ENCODE data around the gene PPRC1.

Gene PPRC1

DNA sequence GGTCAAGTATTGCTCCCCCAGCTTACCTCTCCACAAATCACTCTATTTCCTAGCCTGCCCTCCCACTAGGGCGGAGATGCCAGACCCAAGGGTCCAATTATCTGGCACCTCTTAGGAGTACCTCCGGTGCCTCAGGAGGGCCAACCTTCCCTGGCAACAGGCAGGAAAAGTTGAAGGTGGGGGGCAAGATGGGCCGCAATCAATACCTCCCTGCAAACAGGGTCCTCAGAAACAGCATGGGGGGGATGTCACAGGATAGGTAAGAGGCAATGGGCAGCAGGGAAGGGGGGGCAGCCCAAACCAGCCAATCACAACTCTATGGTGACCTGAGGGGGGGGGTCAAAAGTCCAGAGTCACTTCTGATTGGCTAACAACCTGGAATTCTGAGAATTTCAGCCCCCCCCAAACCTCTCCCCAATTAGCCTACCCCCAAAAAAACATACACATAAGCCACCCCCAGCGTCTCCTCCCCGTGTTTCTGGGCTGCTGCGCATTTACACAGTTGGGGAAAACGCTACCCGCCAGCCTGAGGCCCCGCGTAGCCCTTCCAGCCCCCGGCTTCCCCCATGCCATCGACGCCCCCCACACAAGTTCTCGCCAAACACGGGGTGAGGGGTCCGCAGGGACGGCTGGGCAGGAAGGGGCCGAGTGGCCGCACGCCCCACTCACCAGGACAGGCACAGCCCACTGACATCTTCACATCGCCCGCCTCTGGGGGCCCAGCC lies 13.3 kb upstream of the PPRC1 start:
- DNase-seq (ENCODE audit: low read depth in 2 of 2) = peak; percentile 70 to 72

DNA sequence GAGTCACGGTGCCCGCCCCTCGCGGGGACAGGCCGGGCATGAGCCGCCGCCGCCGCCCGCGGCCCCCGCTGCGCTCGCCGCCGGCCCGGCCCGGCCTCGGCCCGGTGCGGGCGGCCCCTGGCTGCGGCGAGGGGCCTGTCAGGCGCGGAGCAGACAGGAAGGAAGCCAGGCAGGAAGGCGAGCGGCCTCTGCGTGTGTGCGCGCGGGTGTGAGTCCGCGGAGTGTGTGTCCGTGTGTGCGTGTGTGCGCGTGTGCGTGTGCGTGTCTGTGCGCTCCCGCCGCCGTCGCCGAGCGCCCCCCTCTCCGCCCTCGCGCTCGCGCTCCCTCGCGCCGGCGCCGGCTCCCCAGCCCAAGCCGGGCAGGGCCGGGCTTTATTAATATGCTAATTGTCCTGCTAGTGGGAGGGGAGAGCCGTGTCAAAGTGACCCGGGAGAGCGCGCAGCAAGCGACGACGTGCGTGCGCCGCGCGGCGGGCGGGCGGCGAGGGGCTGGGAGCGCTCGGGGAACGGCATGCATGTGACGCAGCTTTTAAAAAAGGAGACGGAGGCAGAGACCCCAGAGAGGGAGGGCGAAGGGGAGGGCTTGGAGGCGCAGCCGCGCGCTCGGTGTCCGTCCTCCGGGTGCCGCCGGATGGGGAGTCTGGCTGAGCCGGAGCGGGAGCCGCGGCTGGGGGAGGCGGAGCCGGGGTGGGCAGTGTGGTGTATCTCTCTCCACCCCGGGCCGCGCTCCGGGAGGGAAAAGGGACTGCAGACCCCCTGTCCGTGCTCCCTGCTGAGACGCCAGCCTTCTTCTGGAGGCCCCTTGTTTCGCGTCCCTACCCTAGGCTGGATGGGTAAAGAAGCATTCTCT lies 12.5 kb upstream of the PPRC1 start, which contains the start of gene LDB1:
TSS of gene LDB1 (minus strand) at position 227 of the 849 bp plus-strand sequence. CDS start 258 bp downstream, outside the sequence.
- peak; percentile 64 to 66 for DNase-seq (ENCODE audit: low read depth in 2 of 2)

DNA sequence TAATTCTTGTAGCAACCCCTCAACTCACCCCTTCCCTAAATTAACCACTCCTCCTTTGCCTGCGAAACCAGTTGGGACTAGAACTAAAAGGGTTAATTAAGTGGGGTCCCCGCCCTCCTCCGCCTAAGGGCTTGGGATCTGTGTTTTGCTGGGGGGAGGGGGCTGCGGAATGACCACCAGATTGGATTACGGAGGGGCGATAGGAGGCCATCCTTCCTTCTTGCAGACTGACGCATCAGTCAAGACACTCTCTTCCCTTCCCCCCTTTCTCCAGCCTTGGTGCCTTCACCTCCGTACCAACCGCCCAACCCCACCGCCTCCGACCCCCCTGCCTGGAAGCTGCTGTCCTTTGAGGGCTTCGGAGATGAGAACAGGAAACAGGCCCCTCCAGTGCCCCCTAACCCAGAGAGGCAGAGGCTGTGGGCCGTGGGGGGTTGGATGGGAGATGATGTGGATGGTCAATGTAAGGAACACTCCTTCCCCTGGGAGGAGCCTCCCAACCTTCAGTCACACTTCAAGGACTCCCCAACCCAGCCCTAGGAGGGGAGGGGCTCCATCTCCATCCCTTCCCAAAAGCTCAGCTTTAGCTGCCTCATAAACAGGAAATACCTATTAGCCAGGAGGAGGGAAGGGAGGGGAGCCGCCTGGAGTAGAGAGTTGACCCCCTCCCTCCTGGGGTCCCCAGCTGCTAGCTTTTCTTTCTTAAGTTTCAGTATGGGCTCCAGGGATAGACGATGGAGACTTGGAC lies 11.7 kb upstream of the PPRC1 start:
- peak; percentile 89 to 91 for DNase-seq (ENCODE audit: low read depth in 2 of 2)

DNA sequence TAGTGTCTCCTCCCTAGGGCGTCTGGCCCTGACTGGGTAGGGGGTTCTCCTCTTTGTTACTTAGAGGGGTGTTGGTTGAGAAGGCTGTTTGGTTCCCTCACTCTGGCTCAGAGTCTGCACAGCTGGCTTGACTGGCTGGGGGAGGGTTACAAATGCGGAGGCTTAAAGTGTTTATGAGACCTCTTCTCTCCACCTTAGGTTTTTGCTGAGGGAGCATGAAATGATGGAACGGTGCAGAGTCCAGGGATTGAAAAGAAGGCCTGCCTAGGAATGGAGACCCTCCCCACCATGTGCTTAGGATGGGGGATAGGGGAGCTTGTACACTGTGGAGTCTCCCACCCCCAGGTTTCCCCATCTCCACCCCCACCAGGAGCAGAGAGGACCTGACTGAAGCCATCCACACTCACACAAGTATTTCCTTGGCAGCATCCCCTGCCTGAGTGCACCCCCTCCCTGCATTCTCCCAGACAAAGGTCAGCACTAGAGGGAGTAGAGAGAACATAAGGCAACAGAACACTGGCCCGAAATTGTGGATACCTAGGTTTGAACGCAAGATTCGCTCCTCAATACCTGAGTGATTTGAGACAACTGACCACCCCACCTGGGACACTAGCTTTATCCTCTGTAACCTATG lies 11.0 kb upstream of the PPRC1 start:
- DNase-seq (ENCODE audit: low read depth in 2 of 2) = peak; percentile 55 to 57

DNA sequence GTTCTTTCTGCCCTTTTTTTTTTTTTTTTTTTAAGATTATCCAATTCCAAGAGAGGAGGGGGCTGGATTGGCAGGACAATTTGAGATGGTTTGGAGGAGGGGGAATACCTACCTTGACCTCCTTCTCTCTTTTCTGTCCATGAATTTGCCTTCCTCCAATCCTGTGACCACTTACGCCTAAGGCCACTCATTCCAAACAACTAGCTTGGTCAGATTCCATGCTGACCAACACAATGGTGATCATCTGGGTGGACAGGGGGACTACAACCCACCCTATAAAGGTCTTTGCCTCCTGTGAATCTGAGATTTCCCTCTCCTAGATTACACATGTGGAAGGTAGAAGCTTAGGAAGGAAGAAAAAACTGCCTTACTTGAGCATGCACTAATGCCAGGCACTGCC lies 10.4 kb upstream of the PPRC1 start:
- DNase-seq (ENCODE audit: low read depth in 2 of 2) = no peak

DNA sequence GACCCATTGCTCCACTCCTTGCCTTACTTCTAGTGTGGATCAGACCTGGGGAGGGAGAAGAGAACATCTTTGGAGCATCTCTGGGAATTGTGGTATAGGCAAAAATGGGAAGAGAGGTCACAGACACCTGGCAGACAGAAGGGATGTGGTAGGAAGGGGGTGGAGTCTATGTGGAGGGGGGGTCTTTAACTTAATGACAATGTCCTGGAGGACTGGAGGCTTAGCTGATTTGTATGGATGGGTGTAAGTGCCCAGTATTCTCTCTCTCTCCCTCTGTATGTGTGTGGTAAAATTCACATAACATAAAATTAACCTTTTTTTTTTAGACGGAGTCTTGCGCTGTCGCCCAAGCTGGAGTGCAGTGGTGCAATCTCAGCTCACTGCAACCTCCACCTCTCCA lies 9.6 kb upstream of the PPRC1 start:
- DNase-seq (ENCODE audit: low read depth in 2 of 2) = no peak

DNA sequence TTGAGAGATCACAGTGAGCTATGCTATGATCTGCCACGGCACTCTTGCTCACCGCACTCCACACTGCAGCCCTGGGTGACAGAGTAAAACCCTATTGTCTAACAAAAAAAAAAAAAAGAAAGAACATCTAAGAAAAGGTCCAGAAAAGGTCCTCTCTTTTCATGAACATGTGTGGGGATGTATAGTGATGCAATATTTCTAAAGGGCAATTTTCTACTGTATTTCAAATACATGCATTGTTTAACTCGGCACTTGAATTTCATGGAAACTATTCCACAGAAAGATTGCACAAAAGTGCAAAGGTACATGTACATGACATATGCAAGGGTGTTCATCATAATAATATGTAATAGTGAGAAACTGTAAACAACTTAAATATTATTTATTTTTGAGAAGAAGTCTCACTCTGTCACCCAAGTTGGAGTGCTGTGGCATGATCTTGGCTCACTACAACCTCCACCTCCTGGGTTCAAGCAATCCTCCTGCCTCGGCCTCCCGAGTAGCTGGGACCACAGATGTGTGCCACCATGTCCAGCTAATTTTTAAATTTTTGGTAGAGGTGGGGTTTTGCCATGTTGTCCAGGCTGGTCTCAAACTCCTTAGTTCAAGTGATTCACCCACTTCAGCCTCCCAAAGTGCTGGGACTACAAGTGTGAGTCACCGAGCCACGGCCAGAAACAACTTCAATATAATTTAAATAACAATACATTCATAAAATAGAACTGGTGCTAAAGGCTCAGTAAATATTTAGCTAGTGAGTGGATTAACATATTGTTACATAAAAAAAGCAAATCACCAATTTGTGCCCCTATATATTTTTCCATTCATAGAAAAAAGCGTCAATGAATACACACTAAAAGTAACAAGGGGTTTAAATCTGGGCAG lies 1.3 kb upstream of the PPRC1 start:
- DNase-seq (ENCODE audit: low read depth in 2 of 2) = no peak

DNA sequence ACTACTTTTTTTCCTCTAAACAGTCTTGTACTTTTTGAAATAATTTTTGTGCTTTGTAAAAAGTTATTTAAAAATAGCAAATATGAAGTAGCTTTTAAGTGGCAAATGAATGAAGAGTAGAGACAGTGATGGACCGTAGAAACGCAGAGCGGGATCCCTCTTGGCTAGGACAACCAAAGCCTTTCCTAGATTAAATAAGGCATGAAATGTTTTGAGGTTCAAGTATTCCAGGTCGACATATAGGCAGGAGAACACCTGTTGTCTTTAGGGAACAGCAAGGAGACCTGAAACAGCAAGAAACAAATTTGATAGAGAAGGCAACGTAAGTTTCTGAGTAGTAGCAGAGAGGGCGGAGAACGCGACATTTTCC lies 662 bp upstream of the PPRC1 start:
- no peak for DNase-seq (ENCODE audit: low read depth in 2 of 2)

DNA sequence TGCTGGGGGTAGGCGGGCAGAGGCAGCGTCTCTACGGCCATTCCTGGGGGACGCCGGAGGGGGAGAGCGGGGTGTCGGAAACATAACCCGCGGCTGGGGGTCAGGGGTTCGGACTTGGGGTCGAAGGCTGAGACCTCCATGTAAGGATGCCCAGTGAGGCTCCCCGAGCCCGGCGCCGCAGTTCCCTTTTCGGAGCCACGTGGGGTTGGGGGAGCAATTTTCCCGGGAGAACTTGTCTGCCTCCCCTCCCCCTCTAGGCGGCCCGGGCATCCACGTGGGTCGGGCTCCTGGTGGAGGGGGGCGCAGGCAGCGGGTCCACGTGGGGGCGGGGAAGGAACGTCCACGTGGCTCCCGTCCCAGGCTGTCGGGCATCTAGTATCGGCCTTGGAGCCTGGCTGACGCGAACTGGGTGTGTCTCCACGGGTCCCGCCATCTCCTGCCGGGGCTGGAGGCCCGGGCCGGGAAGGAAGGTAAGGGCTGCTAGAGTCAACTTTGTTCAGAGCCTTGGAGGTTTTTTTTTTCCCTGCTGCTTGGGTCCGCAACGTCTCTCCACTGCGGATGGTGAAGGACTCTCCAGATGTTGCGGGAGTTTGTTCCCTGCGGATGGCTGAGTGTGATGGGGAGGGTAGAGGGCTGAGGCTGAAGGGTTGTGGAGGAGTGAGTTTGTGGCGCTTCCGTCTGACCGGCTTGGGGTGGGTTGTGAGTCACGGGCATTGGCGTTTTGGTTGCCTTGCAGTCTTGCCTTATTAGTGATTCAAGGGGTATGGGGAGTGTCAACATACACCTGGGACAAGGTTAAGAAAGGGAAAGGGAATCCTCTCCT lies 744 bp downstream of the PPRC1 start:
- DNase-seq (ENCODE audit: low read depth in 2 of 2) = no peak

DNA sequence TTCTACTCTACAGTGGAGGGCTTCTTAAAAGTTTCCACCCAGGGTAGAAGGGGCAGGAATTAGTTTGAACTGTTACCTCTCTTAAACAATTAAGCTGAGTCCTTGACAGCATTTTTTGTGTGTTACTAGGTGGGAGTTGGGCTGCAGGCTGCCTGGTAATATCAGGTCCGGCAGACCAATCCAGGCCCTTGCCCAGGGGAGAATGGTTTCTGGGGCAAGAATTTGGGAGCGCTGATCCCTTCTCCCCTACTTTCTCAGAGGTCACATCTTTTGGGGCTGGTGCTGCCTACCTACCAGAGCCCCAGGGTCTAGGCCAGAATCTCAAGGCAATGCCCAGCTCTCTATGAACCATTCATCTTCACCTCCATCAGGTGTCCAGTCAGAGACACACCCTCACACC lies 1.6 kb downstream of the PPRC1 start:
- DNase-seq (ENCODE audit: low read depth in 2 of 2) = no peak

DNA sequence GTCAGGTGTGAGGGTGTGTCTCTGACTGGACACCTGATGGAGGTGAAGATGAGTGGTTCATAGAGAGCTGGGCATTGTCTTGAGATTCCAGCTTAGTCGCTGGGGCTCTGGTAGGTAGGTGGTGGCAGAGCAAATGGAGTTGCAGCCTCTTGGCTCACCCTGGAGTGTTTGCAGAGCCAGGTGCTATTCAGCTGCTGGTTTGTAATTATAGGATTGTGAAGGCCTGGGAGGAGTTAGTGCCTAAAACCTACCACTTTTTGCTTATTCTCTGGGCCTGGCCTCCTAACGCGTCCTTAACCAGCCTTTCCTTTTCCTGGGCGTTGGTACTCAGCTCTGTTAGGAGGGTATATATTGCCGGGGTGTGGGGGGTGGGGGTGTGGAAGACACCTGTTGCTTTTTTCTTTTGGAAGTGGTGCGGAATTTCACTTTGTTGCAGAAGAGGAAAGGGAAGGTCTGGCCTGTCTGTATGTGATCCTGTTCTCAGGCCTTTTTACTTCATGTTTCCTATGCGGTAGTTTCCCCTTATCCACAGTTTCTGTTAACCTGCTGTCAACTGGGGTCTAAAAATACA lies 3.2 kb downstream of the PPRC1 start:
- DNase-seq (ENCODE audit: low read depth in 2 of 2) = no peak

DNA sequence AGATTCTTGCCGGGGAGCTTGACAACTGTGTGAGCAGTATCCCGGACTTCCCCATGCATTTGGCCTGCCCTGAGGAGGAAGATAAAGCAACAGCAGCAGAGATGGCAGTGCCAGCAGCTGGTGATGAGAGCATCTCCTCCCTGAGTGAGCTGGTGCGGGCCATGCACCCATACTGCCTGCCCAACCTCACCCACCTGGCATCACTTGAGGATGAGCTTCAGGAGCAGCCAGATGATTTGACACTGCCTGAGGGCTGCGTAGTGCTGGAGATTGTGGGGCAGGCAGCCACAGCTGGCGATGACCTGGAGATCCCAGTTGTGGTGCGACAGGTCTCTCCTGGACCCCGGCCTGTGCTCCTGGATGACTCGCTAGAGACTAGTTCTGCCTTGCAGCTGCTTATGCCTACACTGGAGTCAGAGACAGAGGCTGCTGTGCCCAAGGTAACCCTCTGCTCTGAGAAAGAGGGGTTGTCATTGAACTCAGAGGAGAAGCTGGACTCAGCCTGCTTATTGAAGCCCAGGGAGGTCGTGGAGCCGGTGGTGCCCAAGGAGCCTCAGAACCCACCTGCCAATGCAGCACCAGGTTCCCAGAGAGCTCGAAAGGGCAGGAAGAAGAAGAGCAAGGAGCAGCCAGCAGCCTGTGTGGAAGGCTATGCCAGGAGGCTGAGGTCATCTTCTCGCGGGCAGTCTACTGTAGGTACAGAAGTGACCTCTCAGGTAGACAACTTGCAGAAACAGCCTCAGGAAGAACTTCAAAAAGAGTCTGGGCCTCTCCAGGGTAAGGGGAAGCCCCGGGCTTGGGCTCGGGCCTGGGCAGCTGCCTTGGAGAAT lies 6.7 kb downstream of the PPRC1 start:
- no peak for DNase-seq (ENCODE audit: low read depth in 2 of 2)

DNA sequence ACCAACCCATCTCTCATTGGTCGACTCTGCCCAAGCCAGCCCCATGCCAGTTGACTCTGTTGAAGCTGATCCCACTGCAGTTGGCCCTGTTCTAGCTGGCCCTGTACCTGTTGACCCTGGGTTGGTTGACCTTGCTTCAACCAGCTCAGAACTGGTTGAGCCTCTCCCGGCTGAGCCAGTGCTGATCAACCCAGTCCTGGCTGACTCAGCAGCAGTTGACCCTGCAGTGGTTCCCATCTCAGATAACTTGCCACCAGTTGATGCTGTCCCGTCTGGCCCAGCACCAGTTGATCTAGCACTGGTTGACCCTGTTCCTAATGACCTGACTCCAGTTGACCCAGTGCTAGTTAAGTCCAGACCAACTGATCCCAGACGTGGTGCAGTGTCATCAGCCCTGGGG lies 7.4 kb downstream of the PPRC1 start:
- no peak for DNase-seq (ENCODE audit: low read depth in 2 of 2)

DNA sequence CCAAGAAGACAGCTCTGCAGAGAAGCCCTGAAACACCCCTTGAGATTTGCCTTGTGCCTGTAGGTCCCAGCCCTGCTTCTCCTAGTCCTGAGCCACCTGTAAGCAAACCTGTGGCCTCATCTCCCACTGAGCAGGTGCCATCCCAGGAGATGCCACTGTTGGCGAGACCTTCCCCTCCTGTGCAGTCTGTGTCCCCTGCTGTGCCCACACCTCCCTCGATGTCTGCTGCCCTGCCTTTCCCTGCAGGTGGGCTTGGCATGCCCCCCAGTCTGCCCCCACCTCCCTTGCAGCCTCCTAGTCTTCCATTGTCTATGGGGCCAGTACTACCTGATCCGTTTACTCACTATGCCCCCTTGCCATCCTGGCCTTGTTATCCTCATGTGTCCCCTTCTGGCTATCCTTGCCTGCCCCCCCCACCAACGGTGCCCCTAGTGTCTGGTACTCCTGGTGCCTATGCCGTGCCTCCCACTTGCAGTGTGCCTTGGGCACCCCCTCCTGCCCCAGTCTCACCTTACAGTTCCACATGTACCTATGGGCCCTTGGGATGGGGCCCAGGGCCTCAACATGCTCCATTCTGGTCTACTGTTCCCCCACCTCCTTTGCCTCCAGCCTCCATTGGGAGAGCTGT lies 8.2 kb downstream of the PPRC1 start:
- DNase-seq (ENCODE audit: low read depth in 2 of 2) = no peak

DNA sequence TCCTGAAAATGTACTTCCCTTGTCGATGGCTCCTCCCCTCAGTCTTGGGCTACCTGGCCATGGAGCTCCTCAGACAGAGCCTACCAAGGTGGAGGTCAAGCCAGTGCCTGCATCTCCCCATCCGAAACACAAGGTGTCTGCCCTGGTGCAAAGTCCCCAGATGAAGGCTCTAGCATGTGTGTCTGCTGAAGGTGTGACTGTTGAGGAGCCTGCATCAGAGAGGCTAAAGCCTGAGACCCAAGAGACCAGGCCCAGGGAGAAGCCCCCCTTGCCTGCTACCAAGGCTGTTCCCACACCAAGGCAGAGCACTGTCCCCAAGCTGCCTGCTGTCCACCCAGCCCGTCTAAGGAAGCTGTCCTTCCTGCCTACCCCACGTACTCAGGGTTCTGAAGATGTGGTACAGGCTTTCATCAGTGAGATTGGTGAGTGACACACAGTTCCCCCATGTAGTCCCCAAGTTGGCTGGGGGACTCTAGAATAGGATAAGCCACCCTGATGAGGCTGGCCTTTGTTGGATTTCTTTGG lies 8.8 kb downstream of the PPRC1 start:
- no peak for DNase-seq (ENCODE audit: low read depth in 2 of 2)

DNA sequence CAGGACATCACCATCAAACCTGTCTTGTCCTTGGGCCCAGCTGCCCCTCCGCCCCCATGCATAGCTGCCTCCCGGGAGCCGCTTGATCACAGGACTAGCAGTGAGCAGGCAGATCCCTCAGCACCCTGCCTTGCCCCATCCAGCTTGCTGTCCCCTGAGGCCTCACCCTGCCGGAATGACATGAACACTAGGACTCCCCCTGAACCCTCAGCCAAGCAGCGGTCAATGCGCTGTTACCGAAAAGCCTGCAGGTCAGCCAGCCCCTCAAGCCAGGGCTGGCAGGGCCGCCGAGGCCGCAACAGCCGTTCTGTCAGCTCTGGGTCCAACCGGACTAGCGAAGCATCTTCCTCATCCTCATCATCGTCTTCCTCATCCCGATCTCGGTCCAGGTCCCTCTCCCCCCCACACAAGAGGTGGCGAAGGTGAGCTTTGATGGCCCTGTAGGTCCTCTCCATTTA lies 14.2 kb downstream of the PPRC1 start:
- DNase-seq (ENCODE audit: low read depth in 2 of 2) = no peak

DNA sequence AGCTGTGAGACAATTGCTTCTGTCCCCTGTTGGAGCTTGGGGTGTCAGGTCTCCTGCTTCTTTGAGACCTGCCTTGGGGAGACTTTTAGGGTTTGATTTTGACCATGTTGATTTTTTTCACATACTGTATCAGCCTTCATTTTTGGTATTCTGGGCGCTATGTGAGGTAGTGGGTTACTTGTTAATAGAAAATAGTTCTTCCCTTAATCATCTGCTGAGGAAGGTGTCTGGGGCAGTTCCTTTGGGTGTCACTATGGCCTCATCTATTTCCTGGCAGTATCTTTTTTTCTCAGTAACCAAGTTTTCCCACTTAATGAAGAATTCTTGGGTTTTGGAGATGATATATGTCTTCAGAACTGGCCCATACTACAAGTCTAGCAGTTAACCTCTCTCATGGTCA lies 14.7 kb downstream of the PPRC1 start:
- no peak for DNase-seq (ENCODE audit: low read depth in 2 of 2)

DNA sequence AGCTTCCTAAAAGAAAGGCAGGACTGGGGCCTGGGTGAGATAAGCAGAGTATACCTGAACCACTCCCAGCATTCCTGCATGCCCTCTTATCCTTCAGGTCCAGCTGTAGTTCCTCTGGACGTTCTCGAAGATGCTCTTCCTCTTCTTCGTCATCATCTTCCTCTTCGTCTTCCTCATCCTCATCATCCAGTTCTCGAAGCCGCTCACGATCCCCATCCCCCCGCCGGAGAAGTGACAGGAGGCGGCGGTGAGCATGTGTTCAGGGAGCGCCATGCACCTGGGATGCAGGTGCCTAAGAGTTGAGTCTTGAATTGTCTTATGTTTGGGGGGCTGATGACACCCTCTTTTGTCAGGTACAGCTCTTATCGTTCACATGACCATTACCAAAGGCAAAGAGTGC lies 15.4 kb downstream of the PPRC1 start:
- no peak for DNase-seq (ENCODE audit: low read depth in 2 of 2)
